Medulla oblongata (tissue), 1 donor: ENCODE data around the gene PDE7B.

Experiments
- DNase-seq: peaks from one replicate; pipeline ENCODE4 v3.0.0-alpha.2; 2015; ENCODE audit errors: extremely low spot score

Gene PDE7B

DNA sequence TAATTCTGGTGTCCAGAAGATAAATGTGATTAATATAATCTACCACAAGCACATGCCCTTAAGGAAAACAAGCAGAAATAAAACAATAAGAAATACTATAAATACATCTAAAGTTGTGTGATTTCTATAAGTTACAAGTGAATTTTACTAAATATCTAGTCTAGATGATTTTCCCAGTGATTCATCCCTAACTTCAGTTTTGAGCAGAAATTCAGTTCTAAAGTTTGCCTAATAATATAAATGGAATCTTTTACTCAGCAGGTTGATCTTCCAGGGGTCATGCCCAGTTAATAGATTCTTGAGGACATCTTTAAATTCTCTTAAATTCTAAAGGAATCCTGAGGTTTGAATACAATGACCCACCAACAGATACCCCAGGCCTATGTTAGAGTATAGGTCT, 37.3 kb downstream of the PDE7B start:
- no peak for DNase-seq

DNA sequence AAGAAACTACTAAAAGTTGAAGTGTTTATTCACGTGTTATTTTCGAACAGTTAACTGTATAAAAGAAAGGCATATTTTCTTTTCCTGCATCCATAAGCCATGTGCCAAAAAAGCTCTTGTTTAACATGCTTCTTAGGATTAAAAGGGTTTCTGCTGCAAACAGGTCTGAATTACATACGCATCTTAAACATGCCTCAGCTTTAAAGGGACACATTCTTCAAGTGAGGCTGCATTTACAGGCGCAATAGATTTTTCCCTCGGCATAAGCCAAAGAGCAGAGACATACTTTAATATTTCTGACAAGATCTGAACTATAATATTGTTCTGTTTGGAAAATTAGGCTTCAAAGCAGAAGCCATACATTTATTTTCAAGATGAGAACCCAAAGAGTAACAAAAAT, 39.4 kb downstream of the PDE7B start:
- no peak for DNase-seq

GRCh38 chr6:135891710-135892109, 40.2 kb downstream of the PDE7B start:
- no peak for DNase-seq

- DNase-seq = peak; percentile 53
Measured at GRCh38 chr6:135895231-135895911, 43.9 kb downstream of the PDE7B start.

- DNase-seq = no peak
Measured at GRCh38 chr6:135897087-135897486, 45.6 kb downstream of the PDE7B start.

- DNase-seq = peak; percentile 66
Measured at GRCh38 chr6:135901774-135902524, 50.4 kb downstream of the PDE7B start.

- DNase-seq = no peak
Measured at GRCh38 chr6:135902756-135903331, 51.3 kb downstream of the PDE7B start.

DNA sequence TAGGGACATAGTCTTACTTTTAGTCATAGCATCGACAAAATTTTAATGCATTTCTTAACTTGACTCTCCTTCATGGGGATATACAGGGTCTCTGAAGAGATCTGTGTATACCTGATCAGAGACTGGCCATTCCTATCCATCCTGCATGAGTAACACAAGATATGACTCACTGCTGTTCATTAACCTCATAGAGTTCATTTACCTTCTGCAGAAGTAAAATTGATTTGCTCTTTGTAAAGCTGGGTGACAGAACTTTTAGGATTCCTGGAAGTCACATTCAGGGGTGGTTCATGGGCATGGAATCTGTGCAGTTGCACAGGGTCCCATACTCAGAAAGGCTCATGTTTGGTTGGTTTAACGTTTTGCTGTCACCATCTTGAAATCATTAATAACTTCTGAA, 53.2 kb downstream of the PDE7B start:
- DNase-seq = no peak

DNA sequence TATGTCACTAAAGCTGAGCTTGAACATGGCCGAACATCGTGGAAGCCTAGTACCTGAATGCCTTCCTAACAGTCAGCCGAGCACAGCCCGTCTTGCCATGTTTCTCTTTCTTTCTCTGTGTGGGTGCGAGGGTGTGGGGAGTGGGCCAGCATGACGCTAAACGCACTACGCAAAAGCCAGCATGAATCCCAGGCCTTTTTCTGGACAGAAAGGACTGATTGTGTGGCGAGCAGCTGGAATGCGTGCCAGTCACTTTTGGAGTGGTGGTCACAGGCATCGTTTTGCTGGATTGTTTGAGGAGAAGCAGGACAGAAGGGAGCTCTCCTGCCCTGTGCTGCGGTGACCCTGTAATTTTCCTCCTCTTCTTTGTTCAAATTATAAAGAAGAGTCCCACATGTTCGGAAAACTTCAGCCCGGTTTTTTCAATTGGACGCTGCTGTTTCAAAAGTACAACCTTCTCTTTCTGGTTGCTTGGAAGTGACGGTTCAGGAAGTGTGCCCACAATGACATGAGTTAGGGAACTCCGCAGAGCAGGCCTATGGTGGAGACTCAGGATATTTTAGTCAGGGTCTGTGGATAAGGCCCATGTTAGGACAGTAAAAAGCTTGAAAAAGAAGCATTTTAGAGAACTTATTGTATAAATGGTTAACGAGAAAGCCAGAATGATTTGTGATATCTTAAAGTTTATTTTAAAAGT, 54.3 kb downstream of the PDE7B start:
- DNase-seq = peak; percentile 83

DNA sequence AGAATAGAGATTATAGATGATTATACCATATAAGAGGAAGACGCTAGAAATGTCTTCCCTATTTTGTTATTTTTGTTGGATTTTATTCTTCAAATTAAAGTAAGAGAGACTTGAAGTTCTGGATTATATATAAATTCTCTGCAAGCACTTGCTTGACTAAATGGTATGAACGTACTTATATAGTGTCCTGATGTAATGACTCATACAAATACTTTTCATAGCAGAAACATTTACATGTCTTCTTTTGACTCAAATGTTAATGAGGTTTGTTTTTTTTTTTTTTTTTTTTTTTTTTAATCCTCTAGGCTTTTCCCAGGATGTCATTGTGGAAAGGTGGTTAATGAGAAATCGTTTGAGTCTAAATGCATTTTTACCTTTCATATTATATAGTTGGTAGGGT, 55.0 kb downstream of the PDE7B start:
- no peak for DNase-seq

DNA sequence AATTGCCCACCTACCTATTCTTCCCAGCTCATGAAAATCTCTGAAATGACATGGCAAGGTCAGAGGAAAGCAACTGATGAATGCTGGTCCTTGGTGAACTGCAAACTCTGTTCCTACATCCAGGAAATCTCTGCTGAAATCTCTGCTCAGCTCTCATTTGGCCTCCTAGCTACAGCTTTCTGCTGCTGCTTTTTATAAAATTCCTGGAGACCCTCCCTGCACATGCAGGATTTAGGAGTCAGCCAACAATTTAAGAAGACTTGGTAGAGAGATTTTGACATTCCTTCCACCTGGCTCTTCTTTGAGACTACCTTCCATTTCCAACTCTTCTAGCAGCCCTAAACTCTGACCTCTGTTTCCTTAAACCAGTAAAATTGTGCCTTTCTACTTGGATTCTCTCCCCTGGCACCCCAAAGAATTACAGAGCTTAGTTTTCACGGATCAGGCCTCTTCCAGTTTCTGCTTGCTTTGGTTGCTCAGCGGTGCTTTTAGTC, 55.5 kb downstream of the PDE7B start:
- peak; percentile 26 for DNase-seq

GRCh38 chr6:135909737-135910387, 58.4 kb downstream of the PDE7B start:
- DNase-seq = peak; percentile 62

GRCh38 chr6:135910790-135911618, 59.5 kb downstream of the PDE7B start:
- no peak for DNase-seq

DNA sequence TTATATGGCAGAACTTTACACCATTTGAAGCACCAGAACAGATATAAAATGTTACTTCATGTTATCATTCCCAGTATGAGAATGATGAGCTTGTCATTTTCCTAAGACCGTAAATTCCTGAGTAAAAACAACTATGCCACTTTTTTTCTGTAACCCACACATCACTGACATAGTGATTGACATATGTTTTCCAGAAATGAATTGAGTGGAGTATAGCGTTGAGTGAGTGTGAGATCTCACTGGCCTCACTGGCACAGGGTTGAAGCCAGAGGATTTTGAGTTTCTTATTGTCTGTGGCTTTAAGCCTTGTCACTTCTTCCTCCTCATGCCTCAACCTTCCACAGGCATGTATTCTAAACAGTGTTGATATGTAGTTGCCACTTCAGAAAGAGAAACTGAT, 62.3 kb downstream of the PDE7B start:
- DNase-seq = no peak

- no peak for DNase-seq
Measured at GRCh38 chr6:135919026-135919425, 67.5 kb downstream of the PDE7B start.

GRCh38 chr6:135920689-135921088, 69.2 kb downstream of the PDE7B start:
- no peak for DNase-seq

DNA sequence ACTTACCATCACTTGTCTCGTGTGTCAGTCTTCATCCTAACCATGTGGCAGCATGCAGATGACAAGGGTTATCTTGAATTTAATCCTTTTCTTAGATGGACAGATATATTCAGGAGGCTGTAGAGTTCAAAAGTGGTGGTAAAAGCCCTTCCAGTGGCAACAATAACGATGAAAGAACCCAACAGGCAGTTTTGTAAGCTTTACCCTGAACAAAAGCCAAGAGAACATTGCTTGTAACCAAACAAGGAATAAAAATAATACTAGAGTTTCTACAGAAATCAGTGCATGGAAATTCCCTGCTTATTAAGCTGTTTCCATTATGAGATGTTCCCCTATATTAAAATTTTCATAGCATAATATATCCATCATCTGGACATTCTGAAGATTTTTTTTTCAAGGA, 69.7 kb downstream of the PDE7B start:
- DNase-seq = no peak

- peak; percentile 21 for DNase-seq
Measured at GRCh38 chr6:135922174-135922573, 70.7 kb downstream of the PDE7B start.

DNA sequence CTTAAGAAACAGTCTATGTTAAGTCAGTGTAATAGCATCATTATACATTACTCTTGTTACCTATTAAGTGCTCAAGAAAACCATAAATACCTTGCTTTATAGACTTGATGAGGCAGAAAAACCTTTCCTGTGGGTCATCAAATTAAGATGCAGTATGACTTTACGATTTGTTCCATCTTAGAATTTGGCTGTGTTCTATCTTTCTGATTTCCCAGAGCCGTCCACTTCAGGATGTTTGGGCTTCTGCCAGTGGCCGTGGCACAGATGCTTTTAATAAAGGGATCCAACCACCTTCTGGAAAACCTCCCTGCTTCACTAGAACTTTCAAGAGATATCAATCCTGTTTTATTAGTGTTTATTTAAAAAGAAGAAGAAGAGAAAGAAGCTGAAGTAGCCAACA, 71.2 kb downstream of the PDE7B start:
- no peak for DNase-seq

DNA sequence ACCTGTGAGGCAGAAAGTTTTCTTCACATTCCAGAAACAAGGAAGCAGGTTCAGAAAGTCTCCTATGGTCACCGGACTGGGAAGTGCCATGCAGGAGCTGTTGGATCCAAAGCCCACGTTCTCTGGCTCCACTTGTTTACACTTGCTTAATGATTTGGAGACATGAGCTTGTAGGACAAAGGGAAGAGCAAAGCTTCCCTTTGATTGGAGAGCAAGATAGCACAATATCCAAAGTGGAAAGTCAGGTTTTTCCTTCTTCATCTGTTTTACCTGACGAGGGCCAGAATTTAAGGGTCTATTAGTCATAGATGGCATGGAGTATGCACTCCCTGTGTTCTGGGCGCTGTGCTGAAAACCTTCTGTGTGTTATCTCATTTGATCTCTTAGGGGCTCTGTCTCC, 81.2 kb downstream of the PDE7B start:
- no peak for DNase-seq
